A204.1 (cell line): Measurements from ENCODE around the gene ALAS1.
"Not testable (repeated sequence)": the region's sequence is repeated elsewhere in the genome, so short reads cannot be mapped to it uniquely, and the experiment has no call there.

Source experiments
- FAIRE-seq: peaks from 2 replicates; lab custom pipeline; 2012; peaks lifted over from hg19 to GRCh38; lab: Jason Lieb, UNC

ALAS1 gene

DNA sequence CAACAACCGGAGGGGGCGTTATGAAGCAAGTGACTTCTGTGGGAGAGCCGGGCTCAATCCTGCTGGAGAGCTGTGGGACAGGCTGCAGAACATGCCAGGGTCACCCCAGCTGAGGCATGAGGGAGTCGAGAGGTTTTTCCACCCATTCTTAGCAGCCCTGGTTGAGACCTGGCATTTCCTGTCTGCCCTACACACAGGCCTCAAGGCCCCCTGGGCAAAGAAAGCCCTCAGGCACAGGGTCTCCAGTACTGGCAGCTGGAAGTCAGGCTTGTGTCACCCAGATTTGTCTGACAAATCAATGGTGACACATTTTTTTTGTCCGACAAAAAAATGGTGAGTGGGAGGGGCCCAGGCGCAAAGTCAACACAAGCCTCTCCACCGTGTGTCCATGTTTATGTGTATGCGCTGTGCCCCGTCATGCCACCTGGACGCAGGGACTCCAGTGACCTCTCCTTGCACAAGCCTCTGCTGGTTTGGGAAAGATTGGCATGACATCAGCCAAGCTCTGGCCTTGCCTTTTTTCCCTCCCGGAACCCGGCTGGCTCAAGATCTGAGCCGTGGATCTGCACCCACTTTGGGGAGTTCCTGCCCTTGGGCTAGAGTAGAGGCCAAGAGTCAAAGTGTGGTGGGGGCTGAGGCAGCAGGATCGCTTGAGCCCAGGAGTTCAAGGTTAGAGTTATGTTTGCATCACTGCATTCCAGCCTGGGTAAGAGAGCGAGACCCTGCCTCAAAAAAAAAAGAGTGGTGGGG is 20.8 kb upstream of the ALAS1 start:
- FAIRE-seq, result no peak

GRCh38 chr3:52177701-52178042 is 20.3 kb upstream of the ALAS1 start:
- no peak for FAIRE-seq

- FAIRE-seq, result not testable (repeated sequence)
Measured at GRCh38 chr3:52178126-52178525, 19.8 kb upstream of the ALAS1 start.

DNA sequence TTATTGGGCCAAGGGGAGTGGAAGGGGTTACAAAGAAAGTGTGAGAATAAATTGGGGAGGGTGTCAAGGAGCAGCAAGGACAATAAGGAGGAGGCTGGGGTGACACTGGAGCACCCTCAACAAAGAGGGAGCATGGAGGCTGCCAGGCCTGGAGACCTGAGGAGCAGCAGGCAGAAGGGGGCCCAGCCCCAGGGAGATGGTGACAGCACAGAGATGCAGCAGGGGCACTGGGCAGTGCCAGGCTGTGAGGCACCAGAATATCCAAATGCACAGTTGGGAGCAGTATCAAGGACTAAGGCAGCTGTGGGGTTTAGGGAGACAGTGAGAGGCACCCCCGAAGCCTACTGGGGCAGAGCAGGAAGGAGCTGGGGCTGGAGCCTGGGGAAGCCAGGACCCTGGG is 19.4 kb upstream of the ALAS1 start:
- no peak for FAIRE-seq

DNA sequence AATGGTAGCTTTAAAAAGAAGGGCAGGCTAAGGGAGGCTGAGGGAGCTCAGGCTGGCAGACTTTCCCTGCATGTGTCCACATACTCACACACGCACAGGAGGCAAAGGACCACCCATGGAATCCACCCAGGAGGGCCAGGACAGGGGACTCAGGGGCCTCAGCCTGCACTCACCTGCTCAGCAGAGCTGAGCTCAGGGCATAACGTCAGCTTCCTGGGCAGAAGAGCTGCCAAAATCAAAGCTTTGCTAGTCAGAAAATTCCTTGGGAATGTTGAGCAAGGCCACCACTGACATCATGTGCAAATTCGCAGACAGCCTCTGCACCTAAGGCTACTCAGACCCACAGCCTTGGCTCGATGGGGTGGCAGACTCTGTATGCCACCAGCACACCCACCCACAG is 16.4 kb upstream of the ALAS1 start:
- FAIRE-seq, result no peak

GRCh38 chr3:52182196-52182595 is 15.8 kb upstream of the ALAS1 start:
- no peak for FAIRE-seq

DNA sequence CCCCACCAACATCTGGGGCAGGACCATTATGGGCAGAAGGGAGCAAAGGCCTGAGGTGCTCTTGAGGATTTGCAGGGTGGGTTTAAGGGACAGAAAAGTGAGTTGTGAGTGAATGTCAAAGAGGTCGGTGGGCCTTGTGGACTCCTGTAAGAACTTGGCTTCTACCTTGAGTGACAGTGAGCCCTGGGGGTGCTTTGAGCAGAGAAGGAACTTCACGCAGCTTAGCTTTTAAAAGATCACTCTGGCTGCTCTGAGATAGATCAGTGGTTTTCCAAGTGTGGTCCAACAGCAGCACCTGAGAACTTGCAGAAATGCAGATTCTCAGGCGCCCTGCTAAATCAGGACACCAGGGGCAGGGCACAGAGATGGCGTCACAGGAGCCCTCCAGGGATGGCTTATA is 15.3 kb upstream of the ALAS1 start:
- FAIRE-seq, result no peak

- FAIRE-seq, result no peak
Measured at GRCh38 chr3:52183786-52184445, 14.0 kb upstream of the ALAS1 start.

DNA sequence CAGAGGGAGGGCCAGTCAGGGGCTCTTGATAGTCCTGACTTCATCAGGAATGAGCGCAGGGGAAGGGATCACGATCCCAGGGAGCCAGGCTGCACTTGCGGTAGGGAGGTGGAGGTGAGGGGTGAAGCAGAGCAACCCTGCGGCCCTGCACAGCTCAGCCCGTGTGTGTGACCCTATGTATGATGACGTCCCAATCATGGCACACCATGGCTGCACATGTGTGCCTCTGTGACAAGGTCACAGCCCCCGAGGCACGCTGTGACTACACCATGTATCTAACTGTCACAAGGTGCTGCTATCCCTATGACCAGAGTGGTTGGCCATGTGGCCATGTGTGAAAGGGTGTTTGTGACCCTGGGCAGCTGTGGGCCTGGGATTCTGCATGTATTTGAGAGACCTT is 13.3 kb upstream of the ALAS1 start:
- no peak for FAIRE-seq

GRCh38 chr3:52185311-52185710 is 12.6 kb upstream of the ALAS1 start:
- no peak for FAIRE-seq

- no peak for FAIRE-seq
Measured at GRCh38 chr3:52185837-52186236, 12.1 kb upstream of the ALAS1 start.

DNA sequence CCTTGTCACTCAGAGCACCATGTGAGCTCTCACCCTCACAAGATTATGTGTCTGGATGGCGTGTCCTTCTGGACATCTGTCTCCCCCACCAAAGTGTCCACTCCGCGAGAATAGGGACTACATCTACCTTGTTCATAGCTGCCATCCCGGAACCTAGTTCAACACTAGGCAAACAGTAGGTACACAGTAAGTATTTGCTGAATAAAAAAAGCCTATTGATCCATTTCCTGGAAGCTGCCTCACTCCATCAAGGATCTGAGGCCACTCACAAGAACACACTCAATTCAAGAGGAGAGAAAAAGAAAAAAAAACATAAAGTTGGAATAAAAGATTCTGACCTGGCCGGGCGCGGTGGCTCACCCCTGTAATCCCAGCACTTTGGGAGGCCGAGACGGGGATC is 11.2 kb upstream of the ALAS1 start:
- FAIRE-seq, result no peak

- no peak for FAIRE-seq
Measured at GRCh38 chr3:52188556-52188955, 9.4 kb upstream of the ALAS1 start.

DNA sequence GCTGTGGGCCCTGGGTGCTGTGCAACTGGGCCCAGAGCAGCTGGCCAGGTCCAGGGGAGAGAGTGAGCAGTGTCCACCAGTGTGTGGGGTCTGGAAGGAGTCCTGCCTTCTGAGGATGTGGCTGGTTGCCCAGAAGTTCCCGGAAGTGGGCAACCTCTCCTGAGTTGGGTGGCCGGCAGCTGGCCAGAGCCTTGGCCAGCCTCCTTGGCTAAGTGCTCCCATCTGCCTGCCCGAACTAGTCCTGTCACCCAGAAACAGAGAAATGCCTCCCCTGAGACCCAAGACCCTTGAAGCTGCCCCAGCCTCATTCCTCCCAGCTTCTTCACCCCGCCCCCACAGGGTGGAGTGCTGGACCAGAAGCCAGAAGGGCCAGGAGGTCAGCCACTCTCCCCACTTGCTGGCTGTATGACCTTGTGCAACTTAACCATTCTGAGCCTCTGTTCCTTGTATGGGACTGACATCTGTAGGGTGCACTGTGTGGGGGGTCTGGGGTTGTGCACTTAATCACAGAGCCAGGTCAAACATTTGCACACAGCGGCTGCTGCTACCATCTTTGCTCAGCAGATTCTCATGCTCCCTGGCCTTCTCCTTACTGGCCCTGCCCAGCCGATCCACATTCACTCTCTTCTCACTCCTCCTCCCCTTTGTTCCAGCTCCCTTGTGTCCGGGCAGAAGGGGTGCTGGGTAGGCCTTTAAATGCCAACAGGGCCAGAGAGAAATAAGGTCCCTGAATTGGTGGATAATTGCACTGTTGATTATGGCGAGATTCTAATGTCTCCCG is 7.5 kb upstream of the ALAS1 start:
- FAIRE-seq, result no peak

DNA sequence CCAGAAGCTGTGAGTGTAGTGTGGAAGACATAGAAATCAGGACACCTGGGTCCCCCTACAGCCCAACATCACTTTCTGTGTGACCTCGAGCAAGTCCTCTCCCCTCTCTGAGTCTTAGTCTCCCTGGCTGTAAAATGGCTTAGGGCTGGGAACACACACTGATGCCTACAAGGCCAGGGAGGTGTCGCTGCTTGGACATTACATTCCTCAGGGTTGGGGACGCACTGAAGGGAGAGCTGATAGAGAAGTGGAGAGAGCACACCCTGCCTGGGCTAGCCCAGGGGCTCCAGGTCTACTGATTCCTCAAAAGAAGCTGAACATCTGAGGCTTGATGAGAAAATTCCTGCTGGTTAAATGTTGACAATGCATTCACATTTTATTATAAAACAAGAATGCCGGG is 6.3 kb upstream of the ALAS1 start:
- FAIRE-seq, result no peak

- FAIRE-seq, result no peak
Measured at GRCh38 chr3:52193065-52193464, 4.9 kb upstream of the ALAS1 start.

DNA sequence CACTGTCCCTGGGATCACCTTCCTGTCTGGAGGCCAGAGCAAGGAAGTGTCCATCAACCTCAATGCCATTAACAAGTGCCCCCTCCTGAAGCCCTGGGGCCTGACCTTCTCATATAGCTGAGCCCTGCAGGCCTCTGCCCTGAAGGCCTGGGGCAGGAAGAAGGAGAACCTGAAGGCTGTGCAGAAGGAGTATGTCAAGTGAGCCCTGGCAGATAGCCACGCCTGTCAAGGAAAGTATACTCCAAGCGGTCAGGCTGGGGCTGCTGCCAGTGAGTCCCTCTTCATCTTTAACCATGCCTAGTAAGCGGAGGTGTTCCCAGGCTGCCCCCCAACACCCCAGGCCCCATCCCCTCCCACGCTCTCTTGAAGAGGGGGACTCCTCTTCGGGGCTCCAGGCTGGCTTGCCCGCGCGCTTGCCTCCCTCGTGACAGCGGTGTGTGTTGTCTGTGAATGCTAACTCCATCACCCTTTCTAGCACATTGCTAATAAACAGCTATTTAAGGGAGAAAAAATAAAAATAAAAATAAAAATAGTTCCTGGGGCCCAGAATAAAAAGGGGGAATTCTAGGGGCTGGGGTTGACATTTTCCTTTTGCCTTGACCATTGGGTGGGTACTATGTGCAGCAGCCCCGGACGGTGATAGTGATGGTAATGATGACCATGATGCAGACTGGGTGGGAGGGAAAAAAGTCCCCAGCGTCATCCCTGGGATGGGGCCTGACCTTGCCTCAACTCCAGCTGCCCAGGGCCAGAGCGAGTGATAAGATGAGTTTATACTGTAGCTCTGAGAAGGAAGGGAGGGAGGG is 3.3 kb upstream of the ALAS1 start:
- FAIRE-seq, result no peak

DNA sequence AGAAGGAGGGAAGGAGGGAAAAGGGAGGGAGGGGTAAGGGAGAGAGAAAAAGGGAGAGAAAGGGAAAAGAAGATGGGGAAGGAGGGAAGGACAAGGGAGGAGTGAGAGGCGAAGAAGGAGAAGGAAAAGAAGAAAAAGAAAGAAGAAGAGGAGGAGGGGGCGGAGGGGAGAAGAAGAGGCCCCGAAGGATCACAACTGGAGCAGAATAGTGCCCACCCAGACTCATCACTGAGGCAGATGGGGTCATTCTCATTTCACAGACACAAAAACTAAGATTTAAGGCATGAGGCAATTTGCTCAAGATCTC is 2.7 kb upstream of the ALAS1 start:
- FAIRE-seq, result no peak

DNA sequence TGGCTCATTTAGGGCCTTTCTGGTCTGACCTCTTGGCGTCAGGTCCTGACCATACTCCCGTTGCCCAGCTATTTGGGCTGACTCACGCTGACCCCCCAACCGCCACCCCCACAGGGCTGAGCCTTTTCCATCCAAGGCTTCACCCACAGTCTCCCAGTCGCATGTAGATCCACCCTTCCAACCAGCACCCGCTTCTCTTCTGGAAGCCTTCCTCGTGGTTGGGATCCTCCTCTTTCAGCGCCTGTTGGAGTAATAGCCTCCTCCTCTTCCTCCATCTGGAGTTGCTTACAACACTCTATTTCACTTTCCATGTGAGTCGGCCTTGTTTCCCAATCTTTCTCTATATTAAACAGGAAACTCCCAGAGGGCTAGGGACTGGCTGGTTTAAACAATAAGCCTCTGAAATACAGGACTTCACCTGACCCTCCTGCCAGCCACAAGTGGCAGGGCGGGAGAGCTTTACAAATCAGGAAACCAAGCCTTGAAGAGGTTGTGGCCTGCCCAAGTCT is 2.1 kb upstream of the ALAS1 start:
- no peak for FAIRE-seq

DNA sequence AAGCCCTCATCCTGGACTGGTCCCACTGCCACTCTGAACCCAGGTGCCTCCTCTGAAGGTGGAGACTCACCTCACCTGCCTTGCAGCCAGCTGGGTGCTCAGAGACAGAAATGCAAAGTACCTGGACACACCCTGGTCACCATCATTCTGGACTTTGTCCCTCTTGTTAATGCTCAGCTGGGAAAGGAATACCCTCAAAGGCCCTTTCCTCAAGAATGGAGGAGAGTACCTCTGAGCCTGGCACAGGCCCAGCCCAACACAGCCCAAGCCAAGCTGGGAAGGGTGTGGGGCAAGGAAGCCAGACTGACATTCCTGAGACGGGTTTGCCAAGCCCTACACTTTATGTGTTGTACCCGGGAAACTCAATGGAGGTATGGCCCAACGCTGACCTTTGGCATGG is 983 bp upstream of the ALAS1 start:
- FAIRE-seq, result no peak

GRCh38 chr3:52197499-52197841 is 490 bp upstream of the ALAS1 start:
- FAIRE-seq, result no peak

GRCh38 chr3:52198643-52199608 is 966 bp downstream of the ALAS1 start:
- FAIRE-seq, result no peak
